ENCODE data around the gene C6orf15.

The C6orf15 gene

GRCh38 chr6:31081872-31082271, 30.5 kb downstream of the C6orf15 start:
- DNase-seq: peak; percentile 42 to 59
- Histone ChIP-seq H3K9me3 (ENCODE audit: insufficient read depth, low read depth, low read length) (no peaks in the 10 kb centered on the region), H3K23ac (ENCODE audit: low read length) (no peak overlapping the region), H3K27ac (ENCODE audit: low read depth, low read length) (no peak overlapping the region), H4K91ac (ENCODE audit: low read depth, low read length) (no peak overlapping the region), H3K36me3 (ENCODE audit: control insufficient read depth in 1 of 2, insufficient read depth in 2 of 2, low read length in 2 of 2) (no peaks in the 10 kb centered on the region), H2BK5ac (ENCODE audit: low read depth, low read length, poor library complexity) (no peak overlapping the region), H3K4me3 (ENCODE audit: low read depth, low read length) (no peak overlapping the region), H2BK12ac (ENCODE audit: low read length) (no peak overlapping the region), H3K4me1 (ENCODE audit: control insufficient read depth in 1 of 2, insufficient read depth in 2 of 2, low read length in 2 of 2) (peaks cover 6 to 8% of the 10 kb centered on the region in 2 experiments), H2AK5ac (ENCODE audit: low read length) (no peak overlapping the region), H3K18ac (ENCODE audit: low read length) (no peak overlapping the region), H4K8ac (ENCODE audit: low read depth, low read length) (no peak overlapping the region), H3K79me1 (ENCODE audit: low read length) (peaks cover 5% of the 10 kb centered on the region), H3K79me2 (ENCODE audit: control insufficient read depth, insufficient read depth, low read length, poor library complexity) (no peaks in the 10 kb centered on the region), H2AFZ (ENCODE audit: insufficient read depth, low read length, poor library complexity) (no peak overlapping the region), H2BK120ac (ENCODE audit: insufficient read depth, low read length, poor library complexity) (no peak overlapping the region), H3K4ac (ENCODE audit: low read depth, low read length) (no peak overlapping the region), H3K4me2 (ENCODE audit: low read length) (no peak overlapping the region), H4K12ac (ENCODE audit: low read depth, low read length) (no peak overlapping the region), H3K14ac (ENCODE audit: low read length) (no peak overlapping the region), H3K27me3 (ENCODE audit: insufficient read depth, low read length) (no peaks in the 10 kb centered on the region), H3K9ac (ENCODE audit: low read length) (no peak overlapping the region)
- WGBS (ENCODE audit: extremely low coverage, insufficient coverage, insufficient read length): no CpG with 5 or more reads among the region's 6 CpGs

DNA sequence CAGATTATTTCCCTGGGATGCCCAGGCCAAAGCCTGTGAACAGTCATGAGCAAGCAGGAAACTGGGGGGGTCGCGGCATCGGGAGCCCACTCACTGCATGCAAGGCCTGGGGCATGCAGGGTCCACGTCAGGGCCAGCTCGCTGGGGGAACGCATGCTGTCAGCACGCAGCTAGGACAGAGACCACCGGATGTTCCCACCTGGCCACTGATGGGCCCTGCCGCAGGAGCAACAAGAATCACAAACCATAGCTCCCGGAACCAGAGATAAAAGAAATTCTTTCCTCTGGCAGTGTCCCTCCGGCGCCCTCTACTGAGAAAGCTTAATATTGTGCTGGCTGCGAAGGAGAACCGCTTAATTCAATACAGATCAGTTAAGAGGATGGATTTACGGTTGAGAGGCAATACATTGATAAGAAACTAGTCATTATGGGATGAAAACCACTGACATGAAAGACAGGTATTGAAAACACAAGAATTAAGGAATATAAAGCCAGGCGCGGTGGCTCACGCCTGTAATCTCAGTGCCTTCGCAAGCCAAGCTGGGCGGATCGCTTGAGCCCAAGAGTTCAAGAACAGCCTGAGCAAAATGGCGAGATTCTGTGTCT, 32.6 kb downstream of the C6orf15 start:
- H2AK5ac ChIP-seq (ENCODE audit: low read length): no peak overlapping the region
- no peaks in the 10 kb centered on the region for H3K27me3 ChIP-seq (ENCODE audit: insufficient read depth, low read length)
- WGBS (ENCODE audit: extremely low coverage, insufficient coverage, insufficient read length): no CpG with 5 or more reads among the region's 22 CpGs
- peak; percentile 50 to 80 for DNase-seq
- no peaks in the 10 kb centered on the region for H3K79me2 ChIP-seq (ENCODE audit: control insufficient read depth, insufficient read depth, low read length, poor library complexity)
- no peak overlapping the region for H2BK5ac ChIP-seq (ENCODE audit: low read depth, low read length, poor library complexity)
- H2AFZ ChIP-seq (ENCODE audit: insufficient read depth, low read length, poor library complexity): peak overlapping the region; percentile 3
- no peak overlapping the region for H2BK120ac ChIP-seq (ENCODE audit: insufficient read depth, low read length, poor library complexity)
- no peak overlapping the region for H3K18ac ChIP-seq (ENCODE audit: low read length)
- no peak overlapping the region for H2BK12ac ChIP-seq (ENCODE audit: low read length)
- H3K79me1 ChIP-seq (ENCODE audit: low read length): peaks cover 2% of the 10 kb centered on the region
- H3K14ac ChIP-seq (ENCODE audit: low read length): no peak overlapping the region
- H3K23ac ChIP-seq (ENCODE audit: low read length): no peak overlapping the region
- H3K27ac ChIP-seq (ENCODE audit: low read depth, low read length): no peak overlapping the region
- H3K4me2 ChIP-seq (ENCODE audit: low read length): no peak overlapping the region
- no peak overlapping the region for H3K4me3 ChIP-seq (ENCODE audit: low read depth, low read length)
- no peak overlapping the region for H4K91ac ChIP-seq (ENCODE audit: low read depth, low read length)
- no peak overlapping the region for H3K9ac ChIP-seq (ENCODE audit: low read length)
- H3K36me3 ChIP-seq (ENCODE audit: control insufficient read depth in 1 of 2, insufficient read depth in 2 of 2, low read length in 2 of 2): no peaks in the 10 kb centered on the region
- H4K8ac ChIP-seq (ENCODE audit: low read depth, low read length): no peak overlapping the region
- H3K4me1 ChIP-seq (ENCODE audit: control insufficient read depth in 1 of 2, insufficient read depth in 2 of 2, low read length in 2 of 2): peaks cover 3% of the 10 kb centered on the region in 2 experiments
- no peaks in the 10 kb centered on the region for H3K9me3 ChIP-seq (ENCODE audit: insufficient read depth, low read depth, low read length)
- H4K12ac ChIP-seq (ENCODE audit: low read depth, low read length): no peak overlapping the region
- no peak overlapping the region for H3K4ac ChIP-seq (ENCODE audit: low read depth, low read length)

DNA sequence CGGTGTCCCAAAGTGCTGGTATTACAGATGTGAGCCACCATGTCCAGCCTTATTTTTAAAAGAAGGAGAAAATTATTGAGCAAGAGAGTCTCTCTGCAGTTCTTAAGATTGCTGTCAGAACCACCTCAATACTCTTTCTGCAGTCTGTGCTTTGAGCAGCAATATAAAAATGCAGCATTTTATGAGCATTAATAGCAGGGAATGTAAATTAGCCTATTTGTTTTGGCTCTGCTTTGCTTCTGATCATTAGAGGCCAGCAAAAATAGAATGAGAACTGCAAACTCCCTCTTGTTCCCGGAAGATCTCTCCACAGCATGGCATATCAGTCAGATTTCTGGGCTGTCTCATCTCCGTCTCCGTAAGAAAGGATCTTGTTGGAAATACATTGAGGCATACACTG, 35.8 kb downstream of the C6orf15 start:
- no peak overlapping the region for H3K4ac ChIP-seq (ENCODE audit: low read depth, low read length)
- no peak overlapping the region for H2AK5ac ChIP-seq (ENCODE audit: low read length)
- peaks cover 3 to 6% of the 10 kb centered on the region in 2 experiments for H3K4me1 ChIP-seq (ENCODE audit: control insufficient read depth in 1 of 2, insufficient read depth in 2 of 2, low read length in 2 of 2)
- H4K8ac ChIP-seq (ENCODE audit: low read depth, low read length): no peak overlapping the region
- H3K79me2 ChIP-seq (ENCODE audit: control insufficient read depth, insufficient read depth, low read length, poor library complexity): no peaks in the 10 kb centered on the region
- no peak overlapping the region for H3K9ac ChIP-seq (ENCODE audit: low read length)
- H2AFZ ChIP-seq (ENCODE audit: insufficient read depth, low read length, poor library complexity): no peak overlapping the region
- no peak overlapping the region for H3K23ac ChIP-seq (ENCODE audit: low read length)
- no CpG with 5 or more reads among the region's 4 CpGs for WGBS (ENCODE audit: extremely low coverage, insufficient coverage, insufficient read length)
- peak overlapping the region; percentile 39 for H2BK120ac ChIP-seq (ENCODE audit: insufficient read depth, low read length, poor library complexity)
- H2BK12ac ChIP-seq (ENCODE audit: low read length): peak overlapping the region; percentile 86
- H3K4me3 ChIP-seq (ENCODE audit: low read depth, low read length): no peak overlapping the region
- no peak overlapping the region for H3K4me2 ChIP-seq (ENCODE audit: low read length)
- no peaks in the 10 kb centered on the region for H3K36me3 ChIP-seq (ENCODE audit: control insufficient read depth in 1 of 2, insufficient read depth in 2 of 2, low read length in 2 of 2)
- H4K12ac ChIP-seq (ENCODE audit: low read depth, low read length): no peak overlapping the region
- no peak for DNase-seq
- peak overlapping the region; percentile 29 for H2BK5ac ChIP-seq (ENCODE audit: low read depth, low read length, poor library complexity)
- H3K27me3 ChIP-seq (ENCODE audit: insufficient read depth, low read length): no peaks in the 10 kb centered on the region
- H3K79me1 ChIP-seq (ENCODE audit: low read length): peaks cover 2% of the 10 kb centered on the region
- no peak overlapping the region for H3K27ac ChIP-seq (ENCODE audit: low read depth, low read length)
- H3K9me3 ChIP-seq (ENCODE audit: insufficient read depth, low read depth, low read length): no peaks in the 10 kb centered on the region
- no peak overlapping the region for H3K14ac ChIP-seq (ENCODE audit: low read length)
- peak overlapping the region; percentile 67 for H4K91ac ChIP-seq (ENCODE audit: low read depth, low read length)
- no peak overlapping the region for H3K18ac ChIP-seq (ENCODE audit: low read length)

- Histone ChIP-seq H4K8ac (ENCODE audit: low read depth, low read length) (no peak overlapping the region), H3K4me2 (ENCODE audit: low read length) (no peak overlapping the region), H3K79me1 (ENCODE audit: low read length) (peaks cover 2% of the 10 kb centered on the region), H2AFZ (ENCODE audit: insufficient read depth, low read length, poor library complexity) (no peak overlapping the region), H4K12ac (ENCODE audit: low read depth, low read length) (no peak overlapping the region), H3K27ac (ENCODE audit: low read depth, low read length) (no peak overlapping the region), H2AK5ac (ENCODE audit: low read length) (no peak overlapping the region), H2BK120ac (ENCODE audit: insufficient read depth, low read length, poor library complexity) (peak overlapping the region; percentile 17), H3K4ac (ENCODE audit: low read depth, low read length) (no peak overlapping the region), H2BK12ac (ENCODE audit: low read length) (peak overlapping the region; percentile 2), H3K79me2 (ENCODE audit: control insufficient read depth, insufficient read depth, low read length, poor library complexity) (no peaks in the 10 kb centered on the region), H3K27me3 (ENCODE audit: insufficient read depth, low read length) (no peaks in the 10 kb centered on the region), H3K4me1 (ENCODE audit: control insufficient read depth in 1 of 2, insufficient read depth in 2 of 2, low read length in 2 of 2) (peaks cover 3 to 6% of the 10 kb centered on the region in 2 experiments), H3K36me3 (ENCODE audit: control insufficient read depth in 1 of 2, insufficient read depth in 2 of 2, low read length in 2 of 2) (no peaks in the 10 kb centered on the region), H2BK5ac (ENCODE audit: low read depth, low read length, poor library complexity) (no peak overlapping the region), H3K9ac (ENCODE audit: low read length) (no peak overlapping the region), H4K91ac (ENCODE audit: low read depth, low read length) (no peak overlapping the region), H3K18ac (ENCODE audit: low read length) (no peak overlapping the region), H3K23ac (ENCODE audit: low read length) (no peak overlapping the region), H3K9me3 (ENCODE audit: insufficient read depth, low read depth, low read length) (no peaks in the 10 kb centered on the region), H3K14ac (ENCODE audit: low read length) (no peak overlapping the region), H3K4me3 (ENCODE audit: low read depth, low read length) (no peak overlapping the region)
- no CpG with 5 or more reads among the region's 1 CpG for WGBS (ENCODE audit: extremely low coverage, insufficient coverage, insufficient read length)
- DNase-seq: no peak
Observed at GRCh38 chr6:31075528-31075927, 36.8 kb downstream of the C6orf15 start.
